SK-N-SH (cell line): ENCODE data around the gene CYB561D1. TPM values are rescaled to one million over a fixed set of nuclear protein-coding genes. Genes with fewer than 3 reads are reported as not detected.

Source experiments
- CTCF ChIA-PET: fragments of 300-600, 350-600 bp; formaldehyde crosslinking; extraction: SDS; loops from one replicate; lab custom pipeline; 2021; lab: Yijun Ruan, JAX
- POLR2A ChIA-PET: fragments of 350-600 bp; sonication (Branson Sonifier 250); formaldehyde crosslinking; extraction: SDS; loops from one replicate; lab custom pipeline; 2020; ENCODE audit warnings: antibody characterized with exemption, inconsistent platforms; lab: Yijun Ruan, JAX
- DNase-seq: peaks from one replicate; pipeline ENCODE4 v3.0.0; 2012
- H2AFZ ChIP-seq: fragments of 200-600 bp; sonication (generic); 2 replicates; pipeline ENCODE4 v1.8.1; 2016; ENCODE audit warnings: antibody characterized with exemption, mild to moderate bottlenecking, low read depth
- H3F3A ChIP-seq: fragments of 200-600 bp; sonication (generic); replicated peaks from 2 replicates; pipeline ENCODE3; 2016; ENCODE audit warnings: antibody characterized with exemption, mild to moderate bottlenecking; ENCODE audit not compliant: insufficient read depth
- H3K27ac ChIP-seq, 2 experiments: fragments of 200-500 bp in 1 of 2; fragments of 200-600 bp in 1 of 2; sonication (Bioruptor generic) in 1 of 2; sonication (generic), shearing (Covaris generic) in 1 of 2; 2 replicates each; pipeline versions ENCODE4 v1.5.1 to v1.6.1; 2014 to 2016; ENCODE audit warnings: low read depth in 2 of 2, inconsistent platforms in 1 of 2, low read length in 1 of 2, mild to moderate bottlenecking in 1 of 2, mixed read lengths in 1 of 2
- H3K27me3 ChIP-seq: fragments of 200-600 bp; sonication (generic), shearing (Covaris generic); 2 replicates; pipeline ENCODE4 v1.6.1; 2016; ENCODE audit warnings: mixed run types; ENCODE audit not compliant: insufficient read depth
- H3K36me3 ChIP-seq, 2 experiments: fragments of 200-500 bp in 1 of 2; fragments of 200-600 bp in 1 of 2; sonication (Bioruptor generic) in 1 of 2; sonication (generic) in 1 of 2; replicated peaks in 1 of 2; 2 replicates each; pipeline versions ENCODE3 to v1.5.1; 2014 to 2016; ENCODE audit warnings: low read length in 1 of 2, mild to moderate bottlenecking in 1 of 2; ENCODE audit not compliant: insufficient read depth in 2 of 2, control insufficient read depth in 1 of 2
- H3K4me1 ChIP-seq, 2 experiments: fragments of 200-500 bp in 1 of 2; fragments of 200-600 bp in 1 of 2; sonication (Bioruptor generic) in 1 of 2; sonication (generic), shearing (Covaris generic) in 1 of 2; 2 replicates each; pipeline versions ENCODE4 v1.5.1 to v1.6.1; 2014 to 2016; ENCODE audit warnings: low read depth in 1 of 2, low read length in 1 of 2, mixed run types in 1 of 2; ENCODE audit not compliant: insufficient read depth in 2 of 2, control insufficient read depth in 1 of 2
- H3K4me2 ChIP-seq: fragments of 200-600 bp; sonication (generic), shearing (Covaris generic); 2 replicates; pipeline ENCODE4 v1.6.1; 2017; ENCODE audit warnings: mixed run types
- H3K4me3 ChIP-seq, 2 experiments: fragments of 200-500 bp in 1 of 2; fragments of 200-600 bp in 1 of 2; sonication (Bioruptor generic) in 1 of 2; sonication (generic), shearing (Covaris generic) in 1 of 2; 2 replicates each; pipeline versions ENCODE4 v1.5.1 to v1.8.1; 2014 to 2016; ENCODE audit warnings: low read depth in 2 of 2, inconsistent platforms in 1 of 2, low read length in 1 of 2, mild to moderate bottlenecking in 1 of 2, mixed read lengths in 1 of 2, moderate library complexity in 1 of 2
- H3K79me2 ChIP-seq: fragments of 200-600 bp; sonication (generic); 2 replicates; pipeline ENCODE4 v1.8.1; 2017; ENCODE audit warnings: mild to moderate bottlenecking; ENCODE audit not compliant: insufficient read depth
- H3K9ac ChIP-seq: fragments of 200-600 bp; sonication (generic); 2 replicates; pipeline ENCODE4 v1.6.1; 2017; ENCODE audit warnings: mixed run types
- H3K9me2 ChIP-seq: fragments of 200-600 bp; sonication (generic); 2 replicates; pipeline ENCODE4 v1.6.1; 2017; ENCODE audit warnings: mixed run types
- H3K9me3 ChIP-seq: fragments of 200-600 bp; sonication (generic); 2 replicates; pipeline ENCODE4 v1.6.1; 2017; ENCODE audit warnings: mixed run types, mild to moderate bottlenecking, moderate library complexity
- H4K20me1 ChIP-seq: fragments of 200-600 bp; sonication (generic); 2 replicates; pipeline ENCODE4 v1.6.1; 2017; ENCODE audit warnings: mild to moderate bottlenecking, mixed run types; ENCODE audit not compliant: insufficient read depth
- CHD2 ChIP-seq: fragments of 150-350 bp; IDR thresholded peaks from 2 replicates; pipeline ENCODE4 v1.6.1; 2018; ENCODE audit warnings: low read length; ENCODE audit not compliant: partially characterized antibody
- CTCF ChIP-seq: fragments of 200-600 bp; sonication (generic); IDR thresholded peaks from 2 replicates; pipeline ENCODE4 v1.6.1; 2017; ENCODE audit warnings: antibody characterized with exemption, mild to moderate bottlenecking, moderate library complexity
- EP300 ChIP-seq, 2 experiments: IDR thresholded peaks; 2 replicates each; pipeline versions ENCODE4 v1.4.0 to v1.6.1; 2012; ENCODE audit warnings: borderline replicate concordance in 1 of 2, low read depth in 1 of 2, low read length in 1 of 2
- FOXM1 ChIP-seq: IDR thresholded peaks from 2 replicates; pipeline ENCODE4 v1.4.0; 2012; ENCODE audit warnings: low read depth, mild to moderate bottlenecking
- GABPA ChIP-seq: IDR thresholded peaks from 2 replicates; pipeline ENCODE4 v1.4.0; 2012; ENCODE audit warnings: low read depth, mild to moderate bottlenecking
- GATA2 ChIP-seq: sonication (generic); formaldehyde crosslinking; IDR thresholded peaks from 2 replicates; pipeline ENCODE4 v1.5.0; 2020; ENCODE audit warnings: mild to moderate bottlenecking, missing genetic modification reagents
- MXI1 ChIP-seq: IDR thresholded peaks from 2 replicates; pipeline ENCODE4 v1.6.1; 2012; ENCODE audit warnings: mild to moderate bottlenecking, low read depth, low read length, improper control_type of control experiment
- NFIC ChIP-seq: IDR thresholded peaks from 2 replicates; pipeline ENCODE4 v1.4.0; 2012; ENCODE audit warnings: borderline replicate concordance
- NRF1 ChIP-seq: IDR thresholded peaks from 2 replicates; pipeline ENCODE4 v1.6.1; 2012; ENCODE audit warnings: low read depth, mild to moderate bottlenecking, low read length
- POLR2AphosphoS5 ChIP-seq: IDR thresholded peaks from 2 replicates; pipeline ENCODE4 v1.6.1; 2012; ENCODE audit warnings: low read depth, low read length
- RAD21 ChIP-seq: IDR thresholded peaks from 2 replicates; pipeline ENCODE4 v1.6.1; 2012; ENCODE audit warnings: mild to moderate bottlenecking, low read length
- RXRA ChIP-seq: IDR thresholded peaks from 2 replicates; pipeline ENCODE4 v1.4.0; 2012; ENCODE audit warnings: low read depth, mild to moderate bottlenecking, borderline replicate concordance
- SIN3A ChIP-seq: IDR thresholded peaks from 2 replicates; pipeline ENCODE4 v1.6.1; 2012; ENCODE audit warnings: low read depth, mild to moderate bottlenecking, low read length, moderate library complexity, borderline replicate concordance
- TEAD4 ChIP-seq: IDR thresholded peaks from 2 replicates; pipeline ENCODE4 v1.4.0; 2012; ENCODE audit warnings: mild to moderate bottlenecking, borderline replicate concordance; ENCODE audit not compliant: insufficient read depth
- WGBS: methylation state at CpG from one replicate; pipeline ENCODE4 v1.1.6; 2017; ENCODE audit warnings: low lambda C conversion rate; 5-methylcytosine and 5-hydroxymethylcytosine counted together
- polyA plus RNA-seq, 3 experiments: library from polyadenylated mRNA; depleted of rRNA; stranded (reverse); fragments of >200 nt; gene quantifications; 2 replicates each; pipeline ENCODE4 v1.2.3, GENCODE V29; 2012
- TF ChIP-seq, protein P1 (sequence below): IDR thresholded peaks from 2 replicates; pipeline ENCODE4 v1.6.1; 2012; ENCODE audit warnings: mild to moderate bottlenecking, low read depth, low read length, moderate library complexity

CYB561D1 gene
- polyA plus RNA-seq, 1 of the 3 experiments (the other 2 are of a cell fraction) = 5.4 TPM

DNA sequence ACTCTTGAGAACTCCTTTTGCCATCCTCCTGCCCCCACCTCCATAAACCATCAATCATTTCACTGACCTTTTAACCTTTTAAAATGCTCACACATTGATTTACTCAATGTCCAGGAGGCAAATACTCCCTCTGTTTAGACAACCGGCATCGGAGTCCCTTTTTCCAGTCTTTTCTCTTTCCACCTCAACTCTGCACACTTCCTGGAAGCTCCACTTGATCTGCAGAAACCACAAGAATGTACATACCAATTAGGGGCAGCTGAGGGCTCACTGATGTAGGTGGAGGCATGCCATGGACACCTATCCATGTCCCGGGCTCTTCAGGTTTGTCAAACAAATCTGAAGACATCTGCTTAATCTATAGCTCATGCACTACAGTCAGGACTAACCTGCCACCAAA lies 21.0 kb downstream of the CYB561D1 start:
- 72% methylated on average over 3 of the region's 3 CpGs for WGBS
- Histone ChIP-seq H3K27ac (no peak overlapping the region), H3K27me3 (no peaks in the 10 kb centered on the region; the same call in 1 of the 2 replicates), H3K9me2 (no peaks in the 10 kb centered on the region), H2AFZ (no peak overlapping the region), H3K9me3 (no peaks in the 10 kb centered on the region), H3K9ac (no peak overlapping the region), H3K4me1 (peaks cover 0 to 14% of the 10 kb centered on the region in 2 experiments; a peak in 1 of 4 replicates), H3F3A (no peaks in the 10 kb centered on the region), H3K79me2 (no peaks in the 10 kb centered on the region), H3K36me3 (no peaks in the 10 kb centered on the region), H4K20me1 (no peaks in the 10 kb centered on the region), H3K4me3 (no peak overlapping the region), H3K4me2 (no peak overlapping the region)
- no peak for DNase-seq
- TF ChIP-seq SIN3A (no peak), RAD21 (no peak), POLR2AphosphoS5 (no peak), CTCF (no peak), CHD2 (no peak), RXRA (no peak), GATA2 (no peak), TEAD4 (no peak), GABPA (no peak), NFIC (no peak), MXI1 (no peak), NRF1 (no peak), EP300 (IDR thresholded peaks at IDR 0.05; ENCODE audit: borderline replicate concordance in 1 of 2, low read depth in 1 of 2, low read length in 1 of 2) (no peak), FOXM1 (no peak)
- TF ChIP-seq, protein P1, sequence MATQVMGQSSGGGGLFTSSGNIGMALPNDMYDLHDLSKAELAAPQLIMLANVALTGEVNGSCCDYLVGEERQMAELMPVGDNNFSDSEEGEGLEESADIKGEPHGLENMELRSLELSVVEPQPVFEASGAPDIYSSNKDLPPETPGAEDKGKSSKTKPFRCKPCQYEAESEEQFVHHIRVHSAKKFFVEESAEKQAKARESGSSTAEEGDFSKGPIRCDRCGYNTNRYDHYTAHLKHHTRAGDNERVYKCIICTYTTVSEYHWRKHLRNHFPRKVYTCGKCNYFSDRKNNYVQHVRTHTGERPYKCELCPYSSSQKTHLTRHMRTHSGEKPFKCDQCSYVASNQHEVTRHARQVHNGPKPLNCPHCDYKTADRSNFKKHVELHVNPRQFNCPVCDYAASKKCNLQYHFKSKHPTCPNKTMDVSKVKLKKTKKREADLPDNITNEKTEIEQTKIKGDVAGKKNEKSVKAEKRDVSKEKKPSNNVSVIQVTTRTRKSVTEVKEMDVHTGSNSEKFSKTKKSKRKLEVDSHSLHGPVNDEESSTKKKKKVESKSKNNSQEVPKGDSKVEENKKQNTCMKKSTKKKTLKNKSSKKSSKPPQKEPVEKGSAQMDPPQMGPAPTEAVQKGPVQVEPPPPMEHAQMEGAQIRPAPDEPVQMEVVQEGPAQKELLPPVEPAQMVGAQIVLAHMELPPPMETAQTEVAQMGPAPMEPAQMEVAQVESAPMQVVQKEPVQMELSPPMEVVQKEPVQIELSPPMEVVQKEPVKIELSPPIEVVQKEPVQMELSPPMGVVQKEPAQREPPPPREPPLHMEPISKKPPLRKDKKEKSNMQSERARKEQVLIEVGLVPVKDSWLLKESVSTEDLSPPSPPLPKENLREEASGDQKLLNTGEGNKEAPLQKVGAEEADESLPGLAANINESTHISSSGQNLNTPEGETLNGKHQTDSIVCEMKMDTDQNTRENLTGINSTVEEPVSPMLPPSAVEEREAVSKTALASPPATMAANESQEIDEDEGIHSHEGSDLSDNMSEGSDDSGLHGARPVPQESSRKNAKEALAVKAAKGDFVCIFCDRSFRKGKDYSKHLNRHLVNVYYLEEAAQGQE = no peak
- CTCF ChIA-PET = interaction anchor here (1.5 to 40.2 kb wide), 4 partner anchors 16 to 24 kb away, joined by 7 to 1710 read pairs (median 12); partner anchors contain the start of genes CYB561D1 and GPR61
- POLR2A ChIA-PET = interaction anchor here (0.6 kb wide), 1 partner anchor 857 kb away, joined by 4 read pairs; no protein-coding TSS in a partner anchor
